ENCODE data around the gene IFT22. TPM values are rescaled to one million over a fixed set of nuclear protein-coding genes. Genes with fewer than 3 reads are reported as not detected.

Gene IFT22
- total and polyA plus RNA-seq, 2 experiments from 2014 or later = 40.1 to 52.1 TPM

- Histone ChIP-seq H3F3A (ENCODE audit: insufficient read depth) (no peaks in the 10 kb centered on the region), H3K4me1 (ENCODE audit: insufficient read depth) (no peaks in the 10 kb centered on the region), H3K9me3 (ENCODE audit: low read depth) (no peaks in the 10 kb centered on the region), H3K79me2 (ENCODE audit: insufficient read depth) (no peaks in the 10 kb centered on the region), H3K9ac (no peak overlapping the region), H2AFZ (no peak overlapping the region), H3K4me3 (no peak overlapping the region), H3K27ac (no peak overlapping the region), H3K27me3 (replicated peaks; ENCODE audit: insufficient read depth) (peaks cover 6% of the 10 kb centered on the region; the same call in 1 of the 2 replicates), H3K36me3 (ENCODE audit: low read depth) (no peaks in the 10 kb centered on the region), H3K4me2 (ENCODE audit: unreplicated experiment) (no peak overlapping the region), H4K20me1 (ENCODE audit: insufficient read depth) (no peaks in the 10 kb centered on the region), H3K9me2 (ENCODE audit: insufficient read depth) (no peaks in the 10 kb centered on the region)
- in situ Hi-C loops (cut with MboI) = no loop called here
- WGBS, 2 experiments (ENCODE audit: low coverage in 1 of 2, low lambda C conversion rate in 2 of 2, missing lambda C conversion rate in 2 of 2) = 48 to 50% methylated on average over 7 of the region's 7 CpGs
- TF ChIP-seq EZH2 (IDR thresholded peaks at IDR 0.05; ENCODE audit: insufficient read depth, poor library complexity, severe bottlenecking) = no peak
- TF ChIP-seq EZH2phosphoT487 (IDR thresholded peaks at IDR 0.05; ENCODE audit: insufficient read depth, low read depth) = no peak
- no peak for DNase-seq
Observed at GRCh38 chr7:101342892-101343291, 21.3 kb upstream of the IFT22 start.

DNA sequence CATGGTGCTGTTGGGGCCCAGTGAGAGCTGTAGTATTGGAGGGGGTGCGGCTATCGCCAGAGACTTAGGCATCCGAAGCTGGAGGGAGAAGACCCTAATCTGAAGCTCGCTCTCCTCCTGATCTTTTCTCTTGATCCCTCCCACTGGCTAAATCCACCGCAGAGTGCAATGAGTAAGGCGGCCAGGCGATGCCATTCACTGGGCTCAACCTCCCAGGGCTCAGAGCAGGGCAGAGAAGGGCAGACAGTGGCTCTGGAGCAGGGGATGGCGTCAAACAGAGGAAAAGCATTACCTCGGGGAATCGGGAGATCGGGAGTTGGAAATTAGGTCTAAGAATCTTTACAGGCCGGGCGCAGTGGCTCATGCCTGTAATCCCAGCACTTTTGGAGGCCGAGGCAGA is 18.8 kb upstream of the IFT22 start:
- Histone ChIP-seq H3K9me3 (ENCODE audit: low read depth) (no peaks in the 10 kb centered on the region), H3K27me3 (replicated peaks; ENCODE audit: insufficient read depth) (peaks cover 12% of the 10 kb centered on the region), H3K27ac (no peak overlapping the region), H3K36me3 (ENCODE audit: low read depth) (no peaks in the 10 kb centered on the region), H3F3A (ENCODE audit: insufficient read depth) (no peaks in the 10 kb centered on the region), H3K4me1 (ENCODE audit: insufficient read depth) (no peaks in the 10 kb centered on the region), H2AFZ (no peak overlapping the region), H3K4me2 (ENCODE audit: unreplicated experiment) (no peak overlapping the region), H3K79me2 (ENCODE audit: insufficient read depth) (no peaks in the 10 kb centered on the region), H4K20me1 (ENCODE audit: insufficient read depth) (no peaks in the 10 kb centered on the region), H3K4me3 (no peak overlapping the region), H3K9ac (no peak overlapping the region), H3K9me2 (ENCODE audit: insufficient read depth) (no peaks in the 10 kb centered on the region)
- TF ChIP-seq EZH2 (IDR thresholded peaks at IDR 0.05; ENCODE audit: insufficient read depth, poor library complexity, severe bottlenecking) (no peak), EZH2phosphoT487 (IDR thresholded peaks at IDR 0.05; ENCODE audit: insufficient read depth, low read depth) (no peak)
- in situ Hi-C loops (cut with MboI) = no loop called here
- DNase-seq = no peak
- 63 to 64% methylated on average over 14 of the region's 14 CpGs for WGBS, 2 experiments (ENCODE audit: low coverage in 1 of 2, low lambda C conversion rate in 2 of 2, missing lambda C conversion rate in 2 of 2)

DNA sequence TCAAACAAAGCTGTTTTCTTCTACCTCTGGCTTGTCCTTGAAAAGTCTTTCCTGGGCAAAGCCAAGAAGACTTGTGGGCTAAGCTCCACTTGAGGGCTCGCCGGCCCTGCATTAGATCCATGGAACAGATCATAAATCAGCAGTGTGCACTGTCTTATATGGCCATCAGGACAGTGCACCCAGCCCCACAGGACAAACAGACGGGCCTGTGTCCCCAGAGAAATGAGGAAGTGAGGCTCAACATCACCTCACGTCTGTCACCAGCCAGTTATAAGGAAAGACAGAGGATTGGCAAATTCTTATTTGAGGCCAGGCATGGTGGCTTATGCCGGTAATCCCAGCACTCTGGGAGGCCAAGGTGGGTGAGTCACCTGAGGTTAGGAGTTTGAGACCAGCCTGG is 12.3 kb upstream of the IFT22 start:
- H3K4me2 ChIP-seq (ENCODE audit: unreplicated experiment) = no peak overlapping the region
- H3K4me3 ChIP-seq = no peak overlapping the region
- no peak overlapping the region for H2AFZ ChIP-seq
- in situ Hi-C loops (cut with MboI) = no loop called here
- TF ChIP-seq EZH2 (IDR thresholded peaks at IDR 0.05; ENCODE audit: insufficient read depth, poor library complexity, severe bottlenecking) = no peak
- no peak for TF ChIP-seq EZH2phosphoT487 (IDR thresholded peaks at IDR 0.05; ENCODE audit: insufficient read depth, low read depth)
- no peak overlapping the region for H3K9ac ChIP-seq
- no peaks in the 10 kb centered on the region for H3K9me2 ChIP-seq (ENCODE audit: insufficient read depth)
- H3K36me3 ChIP-seq (ENCODE audit: low read depth) = no peaks in the 10 kb centered on the region
- WGBS, 2 experiments (ENCODE audit: low coverage in 1 of 2, low lambda C conversion rate in 2 of 2, missing lambda C conversion rate in 2 of 2) = 49% methylated on average over 5 of the region's 5 CpGs
- H4K20me1 ChIP-seq (ENCODE audit: insufficient read depth) = no peaks in the 10 kb centered on the region
- H3K27me3 ChIP-seq (replicated peaks; ENCODE audit: insufficient read depth) = peaks cover 34% of the 10 kb centered on the region
- H3F3A ChIP-seq (ENCODE audit: insufficient read depth) = no peaks in the 10 kb centered on the region
- no peaks in the 10 kb centered on the region for H3K4me1 ChIP-seq (ENCODE audit: insufficient read depth)
- no peaks in the 10 kb centered on the region for H3K9me3 ChIP-seq (ENCODE audit: low read depth)
- no peak overlapping the region for H3K27ac ChIP-seq
- no peaks in the 10 kb centered on the region for H3K79me2 ChIP-seq (ENCODE audit: insufficient read depth)
- no peak for DNase-seq

DNA sequence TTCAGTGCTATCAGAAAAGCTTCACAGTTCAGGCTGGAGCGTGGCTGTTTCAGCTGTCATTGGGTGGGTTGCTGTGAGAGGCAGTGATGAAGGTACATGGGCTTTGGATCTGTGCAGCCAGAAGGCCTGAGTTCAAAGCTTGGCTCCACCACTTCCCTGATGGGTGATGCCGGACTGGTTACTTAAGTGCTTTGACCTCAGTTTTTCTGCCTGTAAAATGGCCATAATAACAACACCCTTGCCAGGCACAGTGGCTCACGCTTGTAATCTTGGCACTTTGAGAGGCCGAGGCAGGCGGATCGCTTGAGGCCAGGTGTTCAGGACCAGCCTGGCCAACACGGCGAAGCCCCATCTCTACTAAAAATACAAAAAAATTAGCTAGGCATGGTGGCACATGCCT is 10.4 kb upstream of the IFT22 start:
- H4K20me1 ChIP-seq (ENCODE audit: insufficient read depth) = no peaks in the 10 kb centered on the region
- no peaks in the 10 kb centered on the region for H3K79me2 ChIP-seq (ENCODE audit: insufficient read depth)
- H3K27me3 ChIP-seq (replicated peaks; ENCODE audit: insufficient read depth) = peaks cover 31% of the 10 kb centered on the region
- no peak overlapping the region for H3K4me2 ChIP-seq (ENCODE audit: unreplicated experiment)
- TF ChIP-seq EZH2phosphoT487 (IDR thresholded peaks at IDR 0.05; ENCODE audit: insufficient read depth, low read depth) (no peak), EZH2 (IDR thresholded peaks at IDR 0.05; ENCODE audit: insufficient read depth, poor library complexity, severe bottlenecking) (no peak)
- H3K27ac ChIP-seq = no peak overlapping the region
- H2AFZ ChIP-seq = no peak overlapping the region
- DNase-seq = no peak
- H3K9me2 ChIP-seq (ENCODE audit: insufficient read depth) = no peaks in the 10 kb centered on the region
- in situ Hi-C loops (cut with MboI) = no loop called here
- no peaks in the 10 kb centered on the region for H3K9me3 ChIP-seq (ENCODE audit: low read depth)
- no peak overlapping the region for H3K4me3 ChIP-seq
- no peaks in the 10 kb centered on the region for H3K4me1 ChIP-seq (ENCODE audit: insufficient read depth)
- no peaks in the 10 kb centered on the region for H3K36me3 ChIP-seq (ENCODE audit: low read depth)
- no peaks in the 10 kb centered on the region for H3F3A ChIP-seq (ENCODE audit: insufficient read depth)
- 67 to 73% methylated on average over 8 of the region's 8 CpGs for WGBS, 2 experiments (ENCODE audit: low coverage in 1 of 2, low lambda C conversion rate in 2 of 2, missing lambda C conversion rate in 2 of 2)
- H3K9ac ChIP-seq = no peak overlapping the region

DNA sequence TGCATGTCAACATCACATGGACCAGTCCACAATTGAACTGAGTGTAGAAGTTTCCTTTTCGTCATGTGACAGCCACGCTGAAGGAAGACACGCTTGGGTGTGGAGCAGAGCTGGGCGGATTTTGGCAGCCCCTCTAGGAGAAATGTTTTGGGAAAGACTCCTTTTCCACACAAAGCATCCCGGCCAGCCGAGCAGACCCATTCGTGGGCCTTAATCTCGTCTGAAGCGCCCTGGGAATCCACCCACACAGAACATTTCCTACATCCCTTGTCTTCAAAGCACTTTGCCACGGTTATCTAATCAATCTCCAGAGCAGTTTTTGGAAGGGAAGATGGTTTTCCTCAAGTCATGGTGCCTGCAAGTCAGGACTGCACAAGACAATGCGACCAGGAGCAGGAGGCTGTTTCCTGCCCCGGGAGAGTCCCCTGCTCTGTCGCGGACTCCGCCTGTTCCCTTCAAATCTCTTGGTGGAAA is 8.4 kb upstream of the IFT22 start:
- peaks cover 21% of the 10 kb centered on the region for H3K27me3 ChIP-seq (replicated peaks; ENCODE audit: insufficient read depth)
- no peak overlapping the region for H2AFZ ChIP-seq
- 32 to 33% methylated on average over 15 of the region's 15 CpGs for WGBS, 2 experiments (ENCODE audit: low coverage in 1 of 2, low lambda C conversion rate in 2 of 2, missing lambda C conversion rate in 2 of 2)
- no peaks in the 10 kb centered on the region for H3K4me1 ChIP-seq (ENCODE audit: insufficient read depth)
- H3K9ac ChIP-seq = no peak overlapping the region
- no peaks in the 10 kb centered on the region for H3K79me2 ChIP-seq (ENCODE audit: insufficient read depth)
- H3K4me3 ChIP-seq = no peak overlapping the region
- in situ Hi-C loops (cut with MboI) = no loop called here
- H3K4me2 ChIP-seq (ENCODE audit: unreplicated experiment) = no peak overlapping the region
- H3K9me3 ChIP-seq (ENCODE audit: low read depth) = no peaks in the 10 kb centered on the region
- no peaks in the 10 kb centered on the region for H3F3A ChIP-seq (ENCODE audit: insufficient read depth)
- no peak overlapping the region for H3K27ac ChIP-seq
- no peaks in the 10 kb centered on the region for H3K9me2 ChIP-seq (ENCODE audit: insufficient read depth)
- H3K36me3 ChIP-seq (ENCODE audit: low read depth) = no peaks in the 10 kb centered on the region
- TF ChIP-seq EZH2phosphoT487 (IDR thresholded peaks at IDR 0.05; ENCODE audit: insufficient read depth, low read depth) (no peak), EZH2 (IDR thresholded peaks at IDR 0.05; ENCODE audit: insufficient read depth, poor library complexity, severe bottlenecking) (no peak)
- DNase-seq = no peak
- no peaks in the 10 kb centered on the region for H4K20me1 ChIP-seq (ENCODE audit: insufficient read depth)
